Lung (tissue), 12 donors: ENCODE measurements around the gene PKN2. TPM values are rescaled to one million over a fixed set of nuclear protein-coding genes. Genes with fewer than 3 reads are reported as not detected.

Experiments used
- ATAC-seq: fragments of 200-7000 bp; cut with Tn5 transposase; one replicate; pipeline ENCODE4 v1.9.1; 2020; ENCODE audit warnings: moderate number of reproducible peaks; ENCODE audit not compliant: insufficient read depth, low FRiP score
- DNase-seq, 3 donors: peaks; one replicate each; pipeline ENCODE4 v3.0.0-alpha.2; 2013 to 2017
- H3K27ac ChIP-seq, 2 donors: one replicate each; pipeline ENCODE4 v1.5.1; 2013; ENCODE audit warnings: mild to moderate bottlenecking in 2 of 2, moderate library complexity in 2 of 2, control low read depth in 1 of 2, inconsistent platforms in 1 of 2, low read depth in 1 of 2, low read length in 1 of 2
- H3K27me3 ChIP-seq, 3 donors: one replicate each; pipeline ENCODE4 v1.5.1; 2013; ENCODE audit warnings: low read length in 2 of 3; ENCODE audit not compliant: control insufficient read depth in 3 of 3, insufficient read depth in 3 of 3
- H3K36me3 ChIP-seq, 4 donors: one replicate each; pipeline ENCODE4 v1.5.1; 2013; ENCODE audit warnings: low read length in 4 of 4, mild to moderate bottlenecking in 1 of 4, moderate library complexity in 1 of 4; ENCODE audit not compliant: control insufficient read depth in 4 of 4, insufficient read depth in 4 of 4
- H3K4me1 ChIP-seq, 5 donors: one replicate each; pipeline ENCODE4 v1.5.1; 2013; ENCODE audit warnings: low read length in 5 of 5, mild to moderate bottlenecking in 2 of 5, moderate library complexity in 1 of 5; ENCODE audit not compliant: control insufficient read depth in 5 of 5, insufficient read depth in 5 of 5
- H3K4me3 ChIP-seq: one replicate; pipeline ENCODE4 v1.5.1; 2013; ENCODE audit warnings: mild to moderate bottlenecking, control low read depth, moderate library complexity
- H3K9ac ChIP-seq, 2 donors: one replicate each; pipeline ENCODE4 v1.5.1; 2013; ENCODE audit warnings: low read length in 2 of 2, control low read depth in 1 of 2; ENCODE audit not compliant: insufficient read depth in 1 of 2
- H3K9me3 ChIP-seq, 4 donors: one replicate each; pipeline ENCODE4 v1.5.1; 2013; ENCODE audit warnings: low read length in 3 of 4, mild to moderate bottlenecking in 1 of 4, moderate library complexity in 1 of 4; ENCODE audit not compliant: control insufficient read depth in 4 of 4, insufficient read depth in 3 of 4
- WGBS, 2 donors: extraction: QIAGEN DNeasy Blood & Tissue Kit; methylation state at CpG; one replicate each; pipeline ENCODE4 v1.1.7; 2013; 5-methylcytosine and 5-hydroxymethylcytosine counted together
- polyA plus RNA-seq, 2 donors: library from polyadenylated mRNA; stranded (reverse); fragments of 200-250 nt; gene quantifications; one replicate each; pipeline ENCODE4 v1.2.1, GENCODE V29; 2013
- total RNA-seq, 2 donors: library from RNA; depleted of rRNA in 1 of 2; stranded (reverse); fragments of >200 nt in 1 of 2; gene quantifications; one replicate each; pipeline ENCODE4 v1.2.1, GENCODE V29; 2014 to 2021
- TF ChIP-seq, protein P1 (sequence below): IDR thresholded peaks from 2 replicates; pipeline ENCODE4 v1.5.1; 2012; ENCODE audit warnings: mild to moderate bottlenecking; ENCODE audit errors: control extremely low read depth, extremely low read depth
- donor health status: control.
- donor health status: control.
- donor health status: Bipolar disorder and iron deficiency.
- donor health status: healthy.
- donor health status: DM: yes; HTN: yes; CAD: no.

PKN2 gene
- total and polyA plus RNA-seq, 4 donors = 9.5 to 130 (median 24.8) TPM

DNA sequence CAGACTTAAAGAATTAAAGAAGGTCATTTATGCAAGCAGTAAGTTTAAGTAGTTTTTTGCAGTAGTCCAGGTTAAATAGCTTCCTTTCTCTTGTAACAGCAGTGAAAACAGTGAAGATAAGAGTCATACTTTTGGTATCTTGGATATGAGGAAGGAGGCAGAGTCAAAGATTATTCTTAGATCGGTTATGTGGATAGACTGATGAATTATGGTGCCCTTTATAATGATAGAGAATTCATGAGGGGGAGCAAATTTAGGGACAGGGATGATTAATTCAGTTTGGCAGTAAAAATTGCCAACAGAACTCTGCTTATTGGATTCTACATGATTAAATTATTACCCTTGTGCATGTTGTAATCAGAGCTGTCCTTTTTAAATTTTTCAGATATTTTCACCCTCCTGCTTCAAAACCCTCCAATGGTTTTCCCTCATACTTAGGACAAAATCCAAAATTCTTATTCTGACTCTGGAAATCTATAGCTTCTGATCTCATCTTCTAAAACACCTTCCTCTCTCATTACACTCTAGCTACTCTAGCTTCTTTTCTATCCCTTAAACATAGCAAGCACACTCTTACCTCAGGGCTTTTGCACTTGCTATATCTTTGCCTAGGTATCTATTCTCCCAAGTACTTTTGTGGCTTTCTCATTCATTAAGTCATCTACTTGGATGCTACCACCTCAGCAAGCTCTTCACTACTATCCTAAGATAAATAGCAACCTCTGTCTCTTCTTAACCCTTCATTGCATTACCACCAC is 79.8 kb downstream of the PKN2 start:
- no peaks in the 10 kb centered on the region for H3K27me3 ChIP-seq
- H3K36me3 ChIP-seq = peaks cover 0 to 5% (median 3%) of the 10 kb centered on the region in 4 donors
- 65 to 94% methylated on average over 1 of the region's 1 CpG for WGBS, 2 donors
- no peak overlapping the region for H3K4me3 ChIP-seq
- no peaks in the 10 kb centered on the region for H3K9me3 ChIP-seq
- H3K9ac ChIP-seq = no peak overlapping the region
- peaks cover 0 to 1% (median 0%) of the 10 kb centered on the region in 5 donors for H3K4me1 ChIP-seq
- no peak overlapping the region for H3K27ac ChIP-seq
- ATAC-seq = no peak
- TF ChIP-seq, protein P1, sequence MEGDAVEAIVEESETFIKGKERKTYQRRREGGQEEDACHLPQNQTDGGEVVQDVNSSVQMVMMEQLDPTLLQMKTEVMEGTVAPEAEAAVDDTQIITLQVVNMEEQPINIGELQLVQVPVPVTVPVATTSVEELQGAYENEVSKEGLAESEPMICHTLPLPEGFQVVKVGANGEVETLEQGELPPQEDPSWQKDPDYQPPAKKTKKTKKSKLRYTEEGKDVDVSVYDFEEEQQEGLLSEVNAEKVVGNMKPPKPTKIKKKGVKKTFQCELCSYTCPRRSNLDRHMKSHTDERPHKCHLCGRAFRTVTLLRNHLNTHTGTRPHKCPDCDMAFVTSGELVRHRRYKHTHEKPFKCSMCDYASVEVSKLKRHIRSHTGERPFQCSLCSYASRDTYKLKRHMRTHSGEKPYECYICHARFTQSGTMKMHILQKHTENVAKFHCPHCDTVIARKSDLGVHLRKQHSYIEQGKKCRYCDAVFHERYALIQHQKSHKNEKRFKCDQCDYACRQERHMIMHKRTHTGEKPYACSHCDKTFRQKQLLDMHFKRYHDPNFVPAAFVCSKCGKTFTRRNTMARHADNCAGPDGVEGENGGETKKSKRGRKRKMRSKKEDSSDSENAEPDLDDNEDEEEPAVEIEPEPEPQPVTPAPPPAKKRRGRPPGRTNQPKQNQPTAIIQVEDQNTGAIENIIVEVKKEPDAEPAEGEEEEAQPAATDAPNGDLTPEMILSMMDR = no peak
- DNase-seq = no peak

DNA sequence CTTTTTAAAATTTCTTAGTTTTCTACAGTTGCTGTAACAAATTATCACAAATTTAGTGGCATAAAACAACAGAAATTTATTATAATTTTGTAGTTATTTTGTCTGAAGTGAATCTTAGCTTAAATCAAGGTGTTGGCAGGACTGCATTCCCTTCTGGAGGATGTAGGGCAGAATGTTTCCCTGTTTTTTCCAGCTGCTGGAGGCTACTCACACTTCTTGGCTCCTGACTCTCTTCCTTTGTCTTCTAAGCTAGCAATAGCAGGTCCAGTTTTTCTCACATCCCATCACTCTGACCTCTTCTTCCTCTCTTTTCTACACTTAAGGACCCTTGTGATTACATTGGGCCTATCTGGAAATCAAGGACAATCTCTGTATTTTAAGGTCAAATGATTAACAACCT is 84.1 kb downstream of the PKN2 start:
- ATAC-seq (no peak), DNase-seq (no peak)
- TF ChIP-seq, protein P1 = no peak
- Histone ChIP-seq H3K27ac (no peak overlapping the region), H3K4me3 (no peak overlapping the region), H3K27me3 (no peaks in the 10 kb centered on the region), H3K4me1 (peaks cover 0 to under 1% (median 0%) of the 10 kb centered on the region in 5 donors), H3K36me3 (peaks cover 2 to 15% (median 8%) of the 10 kb centered on the region in 4 donors), H3K9ac (no peak overlapping the region), H3K9me3 (no peaks in the 10 kb centered on the region)

DNA sequence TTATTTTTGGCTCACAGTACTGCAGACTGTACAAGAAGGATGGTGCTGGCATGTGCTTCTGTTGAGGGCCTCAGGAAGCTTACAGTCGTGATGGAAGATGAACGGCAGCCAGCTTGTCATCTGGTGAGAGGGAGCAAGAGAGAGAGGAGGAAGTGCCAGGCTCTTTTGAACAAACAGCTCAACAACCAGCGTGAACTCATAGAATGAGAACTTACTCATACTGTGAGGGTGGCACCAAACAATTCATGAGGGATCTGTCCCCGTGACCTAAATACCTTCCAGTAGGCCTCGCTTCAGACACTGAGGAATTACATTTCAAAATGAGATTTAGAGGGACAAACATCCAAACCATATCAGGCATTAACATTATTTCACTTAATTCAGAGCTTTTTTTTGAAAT is 84.7 kb downstream of the PKN2 start:
- Histone ChIP-seq H3K27me3 (no peaks in the 10 kb centered on the region), H3K4me3 (no peak overlapping the region), H3K9me3 (no peaks in the 10 kb centered on the region), H3K27ac (peak overlapping the region in 1 of 2 donors; percentile 27), H3K36me3 (peaks cover 2 to 20% (median 12%) of the 10 kb centered on the region in 4 donors), H3K4me1 (no peaks in the 10 kb centered on the region), H3K9ac (no peak overlapping the region)
- 87 to 88% methylated on average over 5 of the region's 5 CpGs for WGBS, 2 donors
- TF ChIP-seq, protein P1 = no peak
- ATAC-seq (peak; percentile 19), DNase-seq (no peak)
